K562 (cell line): ENCODE results near the gene ATXN1.

ENCODE experiments used
- E2F5 ChIP-seq: sonication (generic); formaldehyde crosslinking; IDR thresholded peaks from 2 replicates; pipeline ENCODE4 v1.8.0; 2022; ENCODE audit warnings: mild to moderate bottlenecking, missing genetic modification reagents
- HDAC2 ChIP-seq: fragments of 450-650 bp; IDR thresholded peaks from 2 replicates; pipeline ENCODE4 v1.6.1; 2016; ENCODE audit warnings: mild to moderate bottlenecking
- MAX ChIP-seq: sonication (generic); formaldehyde crosslinking; IDR thresholded peaks from 2 replicates; pipeline ENCODE4 v1.9.0; 2022; ENCODE audit warnings: mild to moderate bottlenecking, missing genetic modification reagents
- MBD1 ChIP-seq: fragments of 250-450 bp; sonication (Bioruptor Pico); IDR thresholded peaks from 2 replicates; pipeline ENCODE4 v1.8.0; 2022; ENCODE audit warnings: inconsistent platforms
- NR2C2 ChIP-seq, 2 experiments: fragments of 200-800 bp in 1 of 2; sonication (Bioruptor generic) in 1 of 2; sonication (generic) in 1 of 2; formaldehyde crosslinking in 1 of 2; IDR thresholded peaks; 2 replicates each; pipeline versions ENCODE4 v1.6.1 to v1.8.0; 2016 to 2022; ENCODE audit warnings: mild to moderate bottlenecking in 1 of 2, missing compliant biosample characterization in 1 of 2, missing genetic modification characterization in 1 of 2, missing genetic modification reagents in 1 of 2
- RAD21 ChIP-seq, 2 experiments: fragments of 250-450 bp in 1 of 2; fragments of 450-650 bp in 1 of 2; sonication (Bioruptor Pico) in 1 of 2; formaldehyde crosslinking in 1 of 2; IDR thresholded peaks in 1 of 2; conservative IDR thresholded peaks in 1 of 2; 2 replicates each; pipeline versions ENCODE4 v1.4.0 to v1.8.0; 2020 to 2022; ENCODE audit warnings: mild to moderate bottlenecking in 2 of 2, moderate library complexity in 1 of 2
- TAF1 ChIP-seq: IDR thresholded peaks from 2 replicates; pipeline ENCODE4 v1.6.1; 2011; ENCODE audit warnings: mild to moderate bottlenecking, low read length, moderate library complexity; ENCODE audit not compliant: insufficient read depth, control insufficient read depth, severe bottlenecking; ENCODE audit errors: extremely low read depth

GRCh38 chr6:16367571-16367970 is 393.7 kb downstream of the ATXN1 start:
- TF ChIP-seq E2F5 (CRISPR knock-in tag) (no peak), RAD21 (CRISPR knock-in tag; conservative IDR thresholded peaks at IDR 0.05 in 1 of 2, IDR thresholded peaks at IDR 0.05 in 1 of 2) (no peak), HDAC2 (no peak), TAF1 (no peak), NR2C2 (CRISPR knock-in tag; IDR thresholded peaks at IDR 0.05) (no peak), NR2C2 (tag; IDR thresholded peaks at IDR 0.05) (no peak), MAX (CRISPR knock-in tag) (no peak), MBD1 (CRISPR knock-in tag) (no peak)
